ENCODE results near the gene GNB4.

- TF ChIP-seq CTCF (IDR thresholded peaks at IDR 0.05 in 8 of 11, conservative IDR thresholded peaks at IDR 0.05 in 3 of 11) (no peak), POLR2A (IDR thresholded peaks at IDR 0.05) (no peak)
These were observed 77.3 kb downstream of the GNB4 start for GRCh38 chr3:179373938-179374337.
